ENCODE data around the gene UBR4.
"Not testable (repeated sequence)": the region's sequence is repeated elsewhere in the genome, so short reads cannot be mapped to it uniquely, and the experiment has no call there.

UBR4 gene

GRCh38 chr1:19220080-19220846, 10.2 kb upstream of the UBR4 start:
- no peak for DNase-seq (ENCODE audit: low read depth in 2 of 2)

GRCh38 chr1:19219451-19219850, 9.4 kb upstream of the UBR4 start:
- no peak for DNase-seq (ENCODE audit: low read depth in 2 of 2)

GRCh38 chr1:19216585-19216984, 6.5 kb upstream of the UBR4 start:
- not testable (repeated sequence) for DNase-seq (ENCODE audit: low read depth in 2 of 2)

GRCh38 chr1:19213580-19213979, 3.5 kb upstream of the UBR4 start:
- DNase-seq (ENCODE audit: low read depth in 2 of 2), result no peak

- no peak for DNase-seq (ENCODE audit: low read depth in 2 of 2)
These were observed 2.1 kb upstream of the UBR4 start for GRCh38 chr1:19212167-19212566.

- no peak for DNase-seq (ENCODE audit: low read depth in 2 of 2)
These were observed 895 bp upstream of the UBR4 start for GRCh38 chr1:19210772-19211549.

GRCh38 chr1:19209439-19209989, 552 bp downstream of the UBR4 start:
- peak in 1 of 2 donors; percentile 32 for DNase-seq (ENCODE audit: low read depth in 2 of 2)

GRCh38 chr1:19208710-19209438, 1.2 kb downstream of the UBR4 start:
- no peak for DNase-seq (ENCODE audit: low read depth in 2 of 2)

- no peak for DNase-seq (ENCODE audit: low read depth in 2 of 2)
These were observed 3.1 kb downstream of the UBR4 start for GRCh38 chr1:19206947-19207346.

- DNase-seq (ENCODE audit: low read depth in 2 of 2), result no peak
These were observed 4.2 kb downstream of the UBR4 start for GRCh38 chr1:19205845-19206244.

GRCh38 chr1:19205403-19205802, 4.7 kb downstream of the UBR4 start:
- DNase-seq (ENCODE audit: low read depth in 2 of 2), result no peak

- no peak for DNase-seq (ENCODE audit: low read depth in 2 of 2)
These were observed 5.4 kb downstream of the UBR4 start for GRCh38 chr1:19204446-19205266.

GRCh38 chr1:19203440-19203839, 6.6 kb downstream of the UBR4 start:
- DNase-seq (ENCODE audit: low read depth in 2 of 2), result no peak

- DNase-seq (ENCODE audit: low read depth in 2 of 2), result no peak
These were observed 7.7 kb downstream of the UBR4 start for GRCh38 chr1:19202396-19202795.

GRCh38 chr1:19199969-19200604, 10.0 kb downstream of the UBR4 start:
- DNase-seq (ENCODE audit: low read depth in 2 of 2), result no peak

- no peak for DNase-seq (ENCODE audit: low read depth in 2 of 2)
These were observed 10.6 kb downstream of the UBR4 start for GRCh38 chr1:19199329-19199968.

- DNase-seq (ENCODE audit: low read depth in 2 of 2), result no peak
These were observed 11.2 kb downstream of the UBR4 start for GRCh38 chr1:19198820-19199219.

- DNase-seq (ENCODE audit: low read depth in 2 of 2), result no peak
These were observed 12.2 kb downstream of the UBR4 start for GRCh38 chr1:19197845-19198244.

GRCh38 chr1:19196331-19196730, 13.7 kb downstream of the UBR4 start:
- no peak for DNase-seq (ENCODE audit: low read depth in 2 of 2)

GRCh38 chr1:19193004-19193403, 17.1 kb downstream of the UBR4 start:
- DNase-seq (ENCODE audit: low read depth in 2 of 2), result no peak

All from stimulated activated CD4-positive, alpha-beta T cell treated with anti-CD3 and anti-CD28 coated beads, Interleukin-1b, Interleukin-23, amount 100 ng/mL, for 1 hour (primary cell).